Left ventricle myocardium inferior (tissue), 1 donor: Measurements from ENCODE around the gene PRELID2. TPM values are rescaled to one million over a fixed set of nuclear protein-coding genes. Genes with fewer than 3 reads are reported as not detected.

Experiments
- DNase-seq: peaks from one replicate; pipeline ENCODE4 v3.0.0-alpha.2; 2020
- H3K27ac ChIP-seq: fragments of 200-600 bp; replicated peaks from 2 replicates; pipeline ENCODE4 v1.8.0; 2021
- H3K27me3 ChIP-seq: fragments of 200-600 bp; 2 replicates; pipeline ENCODE4 v1.8.0; 2021; ENCODE audit warnings: low read depth
- H3K36me3 ChIP-seq: fragments of 200-600 bp; 2 replicates; pipeline ENCODE4 v1.8.0; 2021
- H3K4me1 ChIP-seq: fragments of 200-600 bp; 2 replicates; pipeline ENCODE4 v1.8.0; 2021
- H3K4me3 ChIP-seq: fragments of 200-600 bp; 2 replicates; pipeline ENCODE4 v1.8.0; 2021; ENCODE audit warnings: mild to moderate bottlenecking, moderate library complexity
- H3K9me3 ChIP-seq: fragments of 200-600 bp; replicated peaks from 2 replicates; pipeline ENCODE4 v1.8.0; 2021
- intact Hi-C: fragments of 100-400 bp; cut with micrococcal nuclease; formaldehyde crosslinking; loops from one replicate; pipeline ENCODE4 v1.11.0; 2022
- total RNA-seq: library from RNA; stranded (reverse); fragmentation: NEBNext Ultra II Directional; extraction: Animal tissue kit (Norgen Biotek cat#: 25700); gene quantifications from one replicate; pipeline ENCODE4 v1.2.1, GENCODE V29; 2021
- TF ChIP-seq, protein P1 (sequence below): fragments of 200-600 bp; IDR thresholded peaks from 2 replicates; pipeline ENCODE4 v1.8.0; 2021; ENCODE audit warnings: antibody characterized with exemption, mild to moderate bottlenecking, borderline replicate concordance
- donor health status: DM: no; HTN: yes; CAD: no; lungs with severe emphysema.

Gene PRELID2
- total RNA-seq, 1 donor from 2014 or later = 12.2 TPM

DNA sequence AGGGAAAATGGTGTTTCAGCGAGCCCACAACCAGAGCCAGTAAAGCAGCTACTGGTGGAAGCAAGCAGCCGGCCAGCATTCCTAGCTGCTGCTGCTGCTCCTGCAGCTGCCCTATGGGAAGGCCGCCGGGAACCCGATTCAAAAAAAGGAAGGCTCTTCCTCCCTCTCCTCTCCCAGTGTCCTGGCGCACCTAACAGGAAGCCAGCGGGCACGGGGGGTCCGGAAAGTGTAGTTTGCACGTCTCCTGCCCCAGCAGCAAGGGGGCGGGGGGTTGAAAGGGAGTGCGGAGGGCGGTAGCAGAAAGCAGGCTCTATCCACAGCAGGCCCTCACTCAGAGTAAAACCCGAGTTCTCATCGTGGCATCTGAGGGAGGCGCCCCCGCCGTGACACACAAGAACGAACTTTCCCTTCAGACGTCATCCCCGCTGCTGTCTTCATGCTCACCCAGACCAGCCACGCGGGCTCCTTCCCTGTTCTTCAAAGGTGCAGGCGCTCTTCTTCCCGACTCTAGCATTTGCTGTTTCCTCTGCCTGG, 21.2 kb upstream of the PRELID2 start:
- H3K27me3 ChIP-seq = no peaks in the 10 kb centered on the region
- peak; percentile 30 for DNase-seq
- H3K9me3 ChIP-seq = no peaks in the 10 kb centered on the region
- TF ChIP-seq, protein P1, sequence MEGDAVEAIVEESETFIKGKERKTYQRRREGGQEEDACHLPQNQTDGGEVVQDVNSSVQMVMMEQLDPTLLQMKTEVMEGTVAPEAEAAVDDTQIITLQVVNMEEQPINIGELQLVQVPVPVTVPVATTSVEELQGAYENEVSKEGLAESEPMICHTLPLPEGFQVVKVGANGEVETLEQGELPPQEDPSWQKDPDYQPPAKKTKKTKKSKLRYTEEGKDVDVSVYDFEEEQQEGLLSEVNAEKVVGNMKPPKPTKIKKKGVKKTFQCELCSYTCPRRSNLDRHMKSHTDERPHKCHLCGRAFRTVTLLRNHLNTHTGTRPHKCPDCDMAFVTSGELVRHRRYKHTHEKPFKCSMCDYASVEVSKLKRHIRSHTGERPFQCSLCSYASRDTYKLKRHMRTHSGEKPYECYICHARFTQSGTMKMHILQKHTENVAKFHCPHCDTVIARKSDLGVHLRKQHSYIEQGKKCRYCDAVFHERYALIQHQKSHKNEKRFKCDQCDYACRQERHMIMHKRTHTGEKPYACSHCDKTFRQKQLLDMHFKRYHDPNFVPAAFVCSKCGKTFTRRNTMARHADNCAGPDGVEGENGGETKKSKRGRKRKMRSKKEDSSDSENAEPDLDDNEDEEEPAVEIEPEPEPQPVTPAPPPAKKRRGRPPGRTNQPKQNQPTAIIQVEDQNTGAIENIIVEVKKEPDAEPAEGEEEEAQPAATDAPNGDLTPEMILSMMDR = peak; percentile 50
- peak overlapping the region; percentile 20 for H3K27ac ChIP-seq
- no peaks in the 10 kb centered on the region for H3K36me3 ChIP-seq
- H3K4me3 ChIP-seq = peak overlapping the region; percentile 60
- H3K4me1 ChIP-seq = peaks cover 19% of the 10 kb centered on the region
- intact Hi-C loops = no loop called here

DNA sequence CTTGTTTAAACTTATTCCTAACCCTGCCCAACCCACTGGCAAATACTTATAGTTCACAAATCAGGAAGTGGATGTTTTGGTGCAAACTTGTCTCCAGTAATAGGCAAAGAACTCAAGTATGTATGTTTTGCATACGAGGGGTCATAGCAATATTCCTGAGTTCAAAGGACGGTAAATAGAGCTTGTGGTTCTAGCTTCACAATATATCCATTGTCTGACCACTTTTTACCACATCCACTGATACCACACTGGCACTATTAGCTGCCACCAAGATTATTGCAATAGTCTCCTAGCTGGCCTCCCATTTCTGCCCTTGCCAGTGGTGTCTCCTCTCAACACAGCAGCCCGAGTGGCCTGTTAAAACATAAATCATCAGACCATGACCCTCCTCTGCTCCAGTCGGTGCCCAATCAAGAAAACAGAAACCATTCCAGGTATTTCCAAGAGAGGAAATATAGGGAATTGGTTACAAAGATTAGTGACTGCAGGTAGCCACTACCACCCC, 20.7 kb upstream of the PRELID2 start:
- intact Hi-C loops = no loop called here
- TF ChIP-seq, protein P1 = no peak
- H3K4me1 ChIP-seq = peaks cover 19% of the 10 kb centered on the region
- H3K4me3 ChIP-seq = peak overlapping the region; percentile 60
- H3K27ac ChIP-seq = peak overlapping the region; percentile 20
- no peak for DNase-seq
- H3K9me3 ChIP-seq = no peaks in the 10 kb centered on the region
- H3K27me3 ChIP-seq = no peaks in the 10 kb centered on the region
- H3K36me3 ChIP-seq = no peaks in the 10 kb centered on the region

DNA sequence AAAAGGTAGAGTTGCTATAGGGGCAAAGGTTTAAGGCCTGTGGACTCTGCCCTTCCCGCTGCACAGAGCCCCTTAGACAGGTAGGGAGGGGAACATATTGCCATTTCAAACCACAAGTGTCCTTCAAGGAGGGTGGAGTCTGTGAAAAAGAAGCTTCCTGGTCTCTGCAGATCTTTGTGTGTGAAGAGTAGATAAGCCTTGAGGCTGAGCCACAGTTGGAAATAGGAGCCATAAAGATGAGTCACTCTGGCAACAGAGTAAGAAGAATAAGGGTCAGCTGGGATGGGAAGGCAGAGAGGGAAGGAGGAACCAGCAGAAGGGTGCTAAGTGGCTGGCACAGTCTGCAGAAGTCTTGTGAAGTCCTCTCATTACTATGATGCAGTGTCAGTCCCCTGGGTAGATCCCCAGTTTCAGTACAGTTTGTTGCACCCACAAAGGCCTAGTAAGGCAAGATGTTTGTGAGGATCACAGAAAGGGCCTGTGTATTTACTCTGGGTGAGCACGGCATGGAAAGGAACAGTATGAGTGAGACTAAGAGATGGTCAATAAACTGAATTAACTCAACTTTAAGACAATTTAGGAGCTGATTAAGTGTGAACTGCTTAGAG, 19.6 kb upstream of the PRELID2 start:
- intact Hi-C loops = no loop called here
- Histone ChIP-seq H3K36me3 (no peaks in the 10 kb centered on the region), H3K27ac (no peak overlapping the region), H3K27me3 (no peaks in the 10 kb centered on the region), H3K4me1 (peaks cover 19% of the 10 kb centered on the region), H3K9me3 (no peaks in the 10 kb centered on the region), H3K4me3 (no peak overlapping the region)
- TF ChIP-seq, protein P1 = no peak
- DNase-seq = no peak

DNA sequence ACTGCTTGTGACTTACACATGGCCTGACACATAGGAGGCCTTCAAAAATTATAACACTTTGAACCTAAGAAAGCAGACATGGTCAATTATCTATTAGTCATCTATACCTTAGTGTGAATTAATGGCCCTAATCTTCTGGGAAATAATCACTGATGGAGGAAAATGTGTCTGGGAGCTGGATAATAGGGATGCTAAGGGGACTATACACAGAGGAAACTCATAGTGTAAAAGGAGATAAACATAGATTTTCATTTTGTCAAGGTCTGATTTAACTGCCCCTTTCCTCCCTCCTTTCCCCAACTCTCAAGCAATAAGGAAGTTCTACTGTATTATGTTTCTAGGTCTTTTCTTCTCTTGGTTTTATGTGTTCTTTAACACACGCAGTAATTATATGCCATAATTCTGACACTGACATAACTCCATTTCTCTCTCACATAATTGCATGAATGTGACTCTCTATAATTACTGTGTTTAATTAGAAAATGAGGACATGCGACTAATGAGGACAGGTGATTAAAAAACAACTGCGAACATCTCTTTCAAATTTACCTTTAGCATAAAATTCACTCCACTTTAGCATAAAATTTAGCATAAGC, 18.7 kb upstream of the PRELID2 start:
- no peaks in the 10 kb centered on the region for H3K36me3 ChIP-seq
- peaks cover 13% of the 10 kb centered on the region for H3K4me1 ChIP-seq
- H3K27ac ChIP-seq = no peak overlapping the region
- TF ChIP-seq, protein P1 = no peak
- intact Hi-C loops = no loop called here
- H3K4me3 ChIP-seq = no peak overlapping the region
- no peaks in the 10 kb centered on the region for H3K9me3 ChIP-seq
- no peak for DNase-seq
- H3K27me3 ChIP-seq = no peaks in the 10 kb centered on the region

DNA sequence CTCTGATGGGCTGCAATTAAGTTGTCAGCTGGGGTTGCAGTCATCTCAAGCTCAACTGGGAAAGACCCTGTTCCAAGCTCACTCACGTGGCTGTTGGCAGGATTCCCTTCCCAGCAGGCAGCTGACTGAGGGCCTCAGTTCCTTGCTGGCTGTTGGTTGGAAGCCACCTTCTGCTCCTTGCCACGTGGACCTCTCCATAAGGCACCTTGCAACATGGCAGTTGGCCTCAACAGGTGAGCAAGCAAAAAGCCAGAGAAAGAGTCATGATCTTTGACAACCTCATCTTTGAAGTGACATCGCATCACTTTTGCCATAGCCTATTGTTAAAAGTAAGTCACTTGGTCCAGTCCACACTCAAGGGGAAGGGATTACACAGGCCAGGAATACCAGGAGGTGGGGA, 17.8 kb upstream of the PRELID2 start:
- TF ChIP-seq, protein P1 = no peak
- peaks cover 13% of the 10 kb centered on the region for H3K4me1 ChIP-seq
- intact Hi-C loops = no loop called here

More for the DNA sequence above, 17.8 kb upstream of the PRELID2 start:
- no peak for DNase-seq
- Histone ChIP-seq H3K4me3 (no peak overlapping the region), H3K9me3 (no peaks in the 10 kb centered on the region), H3K27ac (no peak overlapping the region), H3K27me3 (no peaks in the 10 kb centered on the region), H3K36me3 (no peaks in the 10 kb centered on the region)
